Nephron (organoid): ENCODE data around the gene NCOA1.

ENCODE experiments used
- H3K27ac Mint-ChIP-seq, 3 experiments: 2 replicates each; pipeline ENCODE4 v1.8.0; 2020; ENCODE audit warnings: mixed read lengths in 3 of 3, mild to moderate bottlenecking in 2 of 3, moderate library complexity in 1 of 3
- H3K27me3 Mint-ChIP-seq: 2 replicates; pipeline ENCODE4 v1.8.0; 2021; ENCODE audit warnings: low read depth, mild to moderate bottlenecking, moderate library complexity, mixed read lengths
- H3K36me3 Mint-ChIP-seq: 2 replicates; pipeline ENCODE4 v1.8.0; 2020; ENCODE audit warnings: low read depth, mixed read lengths
- H3K4me1 Mint-ChIP-seq: 2 replicates; pipeline ENCODE4 v1.8.0; 2020; ENCODE audit warnings: mixed read lengths
- H3K4me3 Mint-ChIP-seq, 3 experiments: 2 replicates each; pipeline ENCODE4 v1.8.0; 2020; ENCODE audit warnings: mild to moderate bottlenecking in 3 of 3, mixed read lengths in 3 of 3, moderate library complexity in 2 of 3
- H3K9me3 Mint-ChIP-seq: 2 replicates; pipeline ENCODE4 v1.8.0; 2020; ENCODE audit warnings: mixed read lengths
- CTCF ChIP-seq, 3 experiments: fragments of 200-600 bp; sonication (generic); IDR thresholded peaks; one replicate each; pipeline ENCODE4 v1.5.0; 2021; ENCODE audit warnings: antibody characterized with exemption in 3 of 3; ENCODE audit not compliant: unreplicated experiment in 3 of 3

The NCOA1 gene

GRCh38 chr2:24680196-24680595, 189.1 kb downstream of the NCOA1 start:
- no peaks in the 10 kb centered on the region for H3K9me3 Mint-ChIP-seq
- H3K36me3 Mint-ChIP-seq: peaks cover 44% of the 10 kb centered on the region
- no peak for TF ChIP-seq CTCF (IDR thresholded peaks at IDR 0.05; ENCODE audit: unreplicated experiment in 3 of 3)
- H3K27ac Mint-ChIP-seq: peak overlapping the region in 1 of 3 experiments; percentile 2
- peaks cover 13% of the 10 kb centered on the region for H3K4me1 Mint-ChIP-seq
- H3K4me3 Mint-ChIP-seq: no peak overlapping the region
- H3K27me3 Mint-ChIP-seq: no peaks in the 10 kb centered on the region

- Mint-ChIP-seq H3K4me3 (no peak overlapping the region), H3K9me3 (no peaks in the 10 kb centered on the region), H3K36me3 (peaks cover 44% of the 10 kb centered on the region), H3K27me3 (no peaks in the 10 kb centered on the region), H3K27ac (peak overlapping the region; percentile 19 to 49 (median 41)), H3K4me1 (peaks cover 13% of the 10 kb centered on the region)
- no peak for TF ChIP-seq CTCF (IDR thresholded peaks at IDR 0.05; ENCODE audit: unreplicated experiment in 3 of 3)
Measured at GRCh38 chr2:24682304-24682703, 191.2 kb downstream of the NCOA1 start.

- TF ChIP-seq CTCF (IDR thresholded peaks at IDR 0.05; ENCODE audit: unreplicated experiment in 3 of 3): no peak
- Mint-ChIP-seq H3K27ac (peak overlapping the region in 1 of 3 experiments; percentile 6), H3K27me3 (no peaks in the 10 kb centered on the region), H3K9me3 (no peaks in the 10 kb centered on the region), H3K4me3 (no peak overlapping the region), H3K36me3 (peaks cover 44% of the 10 kb centered on the region), H3K4me1 (peaks cover 13% of the 10 kb centered on the region)
Measured at GRCh38 chr2:24683408-24683807, 192.4 kb downstream of the NCOA1 start.

- Mint-ChIP-seq H3K4me3 (no peak overlapping the region), H3K36me3 (peaks cover 60% of the 10 kb centered on the region), H3K4me1 (no peaks in the 10 kb centered on the region), H3K27me3 (no peaks in the 10 kb centered on the region), H3K27ac (no peak overlapping the region), H3K9me3 (peaks cover 5% of the 10 kb centered on the region)
- TF ChIP-seq CTCF (IDR thresholded peaks at IDR 0.05; ENCODE audit: unreplicated experiment in 3 of 3): no peak
Measured at GRCh38 chr2:24690524-24690923, 199.5 kb downstream of the NCOA1 start.

GRCh38 chr2:24691806-24692205, 200.8 kb downstream of the NCOA1 start:
- no peak for TF ChIP-seq CTCF (IDR thresholded peaks at IDR 0.05; ENCODE audit: unreplicated experiment in 3 of 3)
- peaks cover 5% of the 10 kb centered on the region for H3K9me3 Mint-ChIP-seq
- H3K27me3 Mint-ChIP-seq: no peaks in the 10 kb centered on the region
- H3K4me1 Mint-ChIP-seq: no peaks in the 10 kb centered on the region
- peaks cover 58% of the 10 kb centered on the region for H3K36me3 Mint-ChIP-seq
- no peak overlapping the region for H3K4me3 Mint-ChIP-seq
- H3K27ac Mint-ChIP-seq: peak overlapping the region in 1 of 3 experiments; percentile 7

GRCh38 chr2:24697792-24698191, 206.7 kb downstream of the NCOA1 start:
- H3K9me3 Mint-ChIP-seq: no peaks in the 10 kb centered on the region
- TF ChIP-seq CTCF (IDR thresholded peaks at IDR 0.05; ENCODE audit: unreplicated experiment in 3 of 3): no peak
- H3K4me3 Mint-ChIP-seq: no peak overlapping the region
- H3K4me1 Mint-ChIP-seq: peaks cover 4% of the 10 kb centered on the region
- no peaks in the 10 kb centered on the region for H3K27me3 Mint-ChIP-seq
- H3K27ac Mint-ChIP-seq: no peak overlapping the region
- H3K36me3 Mint-ChIP-seq: peaks cover 20% of the 10 kb centered on the region
